IPS DF 6.9 (cell line): ENCODE data around the gene TAS2R39.
A peak's percentile ranks its signal among the peaks of the same experiment; 100 is the strongest.

Source experiments
- DNase-seq: peaks from one replicate; pipeline ENCODE4 v3.0.0-alpha.2; 2013; ENCODE audit warnings: low read depth, low spot score
- H3K27ac ChIP-seq: one replicate; pipeline ENCODE4 v1.5.1; 2013; ENCODE audit warnings: low read length, control low read depth
- H3K27me3 ChIP-seq: 2 replicates; pipeline ENCODE4 v1.6.1; 2013; ENCODE audit warnings: mild to moderate bottlenecking, low read length; ENCODE audit not compliant: control insufficient read depth, insufficient read depth
- H3K36me3 ChIP-seq: 2 replicates; pipeline ENCODE4 v1.6.1; 2013; ENCODE audit warnings: low read length; ENCODE audit not compliant: control insufficient read depth, insufficient read depth
- H3K4me1 ChIP-seq: 2 replicates; pipeline ENCODE4 v1.6.1; 2013; ENCODE audit warnings: low read length; ENCODE audit not compliant: control insufficient read depth, insufficient read depth
- H3K4me3 ChIP-seq: 2 replicates; pipeline ENCODE4 v1.5.1; 2013; ENCODE audit warnings: mild to moderate bottlenecking, low read length
- H3K9me3 ChIP-seq: 2 replicates; pipeline ENCODE4 v1.6.1; 2013; ENCODE audit warnings: low read length, inconsistent platforms; ENCODE audit not compliant: control insufficient read depth, insufficient read depth
- WGBS: extraction: QIAGEN DNeasy Blood & Tissue Kit; methylation state at CpG from one replicate; pipeline ENCODE4 v1.1.7; 2013; ENCODE audit warnings: mixed read lengths, missing lambda C conversion rate; ENCODE audit not compliant: insufficient read length, insufficient coverage; 5-methylcytosine and 5-hydroxymethylcytosine counted together

Gene TAS2R39

DNA sequence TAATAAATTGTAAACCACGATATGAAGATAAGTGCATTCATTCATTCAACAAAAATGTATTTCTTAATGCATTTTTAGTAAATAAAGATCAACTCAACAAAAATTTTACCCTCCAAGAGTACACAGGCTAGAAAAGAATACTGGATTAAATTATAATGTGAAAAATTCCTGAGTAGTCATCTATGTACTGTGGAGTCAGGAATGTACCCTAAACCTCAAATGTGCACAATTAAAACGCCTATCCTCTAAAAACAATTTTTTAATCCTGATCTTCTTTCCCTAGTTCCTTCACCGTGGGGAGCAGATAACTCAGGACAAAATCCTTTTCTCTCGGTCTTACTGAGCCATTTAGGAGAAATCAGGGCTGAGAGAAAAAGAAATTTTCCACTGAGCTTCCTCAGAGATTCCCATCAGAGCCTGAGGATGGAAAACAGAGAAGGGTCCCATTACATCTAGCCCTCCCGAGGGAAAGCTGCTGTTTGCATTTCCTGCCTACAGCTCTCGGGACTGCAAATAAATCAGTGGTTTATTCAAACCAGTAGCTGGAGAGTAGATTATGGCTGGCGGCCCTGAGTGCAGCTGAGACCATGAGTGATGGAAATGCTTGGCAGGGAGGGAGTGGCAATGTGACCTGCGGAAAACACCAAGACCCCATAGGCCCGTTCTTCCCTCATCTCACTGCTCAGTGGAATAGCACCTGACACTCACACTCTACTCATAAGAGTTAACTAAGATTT, 46.0 kb downstream of the TAS2R39 start:
- Histone ChIP-seq H3K27me3 (no peaks in the 10 kb centered on the region), H3K36me3 (no peaks in the 10 kb centered on the region), H3K9me3 (no peaks in the 10 kb centered on the region), H3K4me1 (no peaks in the 10 kb centered on the region), H3K27ac (no peak overlapping the region), H3K4me3 (no peak overlapping the region)
- no CpG with 5 or more reads among the region's 9 CpGs for WGBS
- DNase-seq: peak; percentile 13

DNA sequence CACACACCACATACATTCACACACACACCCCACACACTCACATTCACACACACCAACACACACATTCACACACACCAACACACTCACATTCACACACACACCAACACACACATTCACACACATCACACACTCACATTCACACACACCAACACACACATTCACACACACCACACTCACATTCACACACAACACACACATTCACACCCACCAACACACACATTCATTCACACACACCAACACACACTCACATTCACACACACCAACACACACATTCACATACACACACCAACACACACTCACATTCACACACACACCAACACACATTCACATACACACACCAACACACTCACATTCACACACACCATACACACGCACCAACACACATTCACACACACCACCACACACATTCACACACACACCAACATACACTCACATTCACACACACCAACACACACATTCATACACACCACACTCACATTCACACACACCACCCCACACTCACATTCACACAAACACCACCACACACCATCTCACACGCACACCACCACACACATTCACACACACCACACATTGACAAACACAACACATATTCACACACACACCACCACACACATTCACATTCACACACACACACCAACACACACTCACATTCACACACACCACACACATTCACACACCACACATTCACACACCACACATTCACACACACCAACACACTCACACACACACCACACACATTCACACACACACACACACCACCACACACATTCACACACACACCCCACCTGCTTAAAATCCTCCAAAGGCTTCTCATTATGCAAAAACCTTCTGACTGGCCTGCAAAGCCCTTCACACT, 47.6 kb downstream of the TAS2R39 start:
- Histone ChIP-seq H3K4me3 (no peak overlapping the region), H3K36me3 (no peaks in the 10 kb centered on the region), H3K27ac (no peak overlapping the region), H3K4me1 (no peaks in the 10 kb centered on the region), H3K9me3 (no peaks in the 10 kb centered on the region), H3K27me3 (no peaks in the 10 kb centered on the region)
- no peak for DNase-seq
- 100% methylated on average over 2 of the region's 2 CpGs for WGBS
